ENCODE results near the gene HSF2BP. TPM values are rescaled to one million over a fixed set of nuclear protein-coding genes. Genes with fewer than 3 reads are reported as not detected.

The HSF2BP gene
- total and polyA plus RNA-seq, 2 of the 8 experiments (the other 6 are each of a cell fraction or from before 2014, with no cell fraction given): 0.51 to 0.93 TPM

- TF ChIP-seq ATF3 (IDR thresholded peaks at IDR 0.05; ENCODE audit: insufficient read depth, low read depth, low read length) (no peak), SIX5 (IDR thresholded peaks at IDR 0.05; ENCODE audit: low read depth, low read length) (no peak)
Observed at GRCh38 chr21:43613755-43614638, 45.3 kb downstream of the HSF2BP start (continued).
